Pancreas (tissue), 10 donors: ENCODE data around the gene CLTCL1. TPM values are rescaled to one million over a fixed set of nuclear protein-coding genes. Genes with fewer than 3 reads are reported as not detected.
A peak's percentile ranks its signal among the peaks of the same experiment; 100 is the strongest.

ENCODE experiments used
- ATAC-seq, 4 donors: fragments of 200-7000 bp; cut with Tn5 transposase; one replicate each; pipeline versions ENCODE4 v1.8.0 to v1.9.1; 2020; ENCODE audit warnings: mild to moderate bottlenecking in 4 of 4, moderate library complexity in 4 of 4
- DNase-seq, 6 donors: peaks; one replicate each; pipeline ENCODE4 v3.0.0-alpha.2; 2020
- FAIRE-seq: peaks from 2 replicates; lab custom pipeline; 2012; peaks lifted over from hg19 to GRCh38; lab: Jason Lieb, UNC
- H3K27ac ChIP-seq, 4 donors: fragments of 200-600 bp; sonication (generic); 1 replicate in 3 of 4; 2 replicates in 1 of 4; pipeline versions ENCODE4 v1.5.0 to v1.8.0; 2020
- H3K27me3 ChIP-seq, 4 donors: fragments of 200-600 bp; one replicate each; pipeline ENCODE4 v1.8.0; 2021
- H3K36me3 ChIP-seq, 3 donors: fragments of 200-600 bp; sonication (generic) in 1 of 3; one replicate each; pipeline versions ENCODE4 v1.5.0 to v1.8.0; 2020 to 2021
- H3K4me1 ChIP-seq, 3 donors: fragments of 200-600 bp; one replicate each; pipeline ENCODE4 v1.8.0; 2021
- H3K4me3 ChIP-seq, 4 donors: fragments of 200-600 bp; sonication (generic) in 2 of 4; one replicate each; pipeline versions ENCODE4 v1.5.0 to v1.8.0; 2020 to 2021
- H3K9me3 ChIP-seq, 4 donors: fragments of 200-600 bp; one replicate each; pipeline ENCODE4 v1.8.0; 2021
- whole genome bisulfite sequencing, 2 donors: extraction: QIAGEN DNeasy Blood & Tissue Kit; methylation state at CpG; one replicate each; pipeline ENCODE4 v1.1.7; 2013; 5-methylcytosine and 5-hydroxymethylcytosine counted together
- intact Hi-C, 3 donors: fragments of 100-400 bp; cut with DNase I; formaldehyde crosslinking; loops; one replicate each; pipeline versions ENCODE4 v1.11.1 to v1.14.2; 2022
- polyA plus RNA-seq, 2 donors: library from polyadenylated mRNA; stranded (reverse); fragments of 200-250 nt; gene quantifications; one replicate each; pipeline ENCODE4 v1.2.3, GENCODE V29; 2013
- total RNA-seq, 6 donors: library from RNA; stranded (reverse); fragmentation: NEBNext Ultra II Directional in 4 of 6; extraction: Animal tissue kit (Norgen Biotek cat#: 25700) in 4 of 6; gene quantifications; one replicate each; pipeline versions ENCODE4 v1.2.1 to v1.2.4, GENCODE V29; 2021 to 2023
- TF ChIP-seq, protein P1 (sequence below), 4 donors: fragments of 200-600 bp; sonication (generic) in 3 of 4; IDR thresholded peaks; one replicate each; pipeline versions ENCODE4 v1.5.0 to v1.8.0; 2021; ENCODE audit warnings: antibody characterized with exemption in 4 of 4
- donor health status: healthy with polysubstance abuse.
- donor health status: DM: no; HTN: no; CAD: no; lungs with moderate emphysema.
- donor health status: DM: no; HTN: no; CAD: no.
- donor health status: control.
- donor health status: control.
- donor health status: Bipolar disorder and iron deficiency.
- donor health status: DM: yes; HTN: yes; CAD: no.
- donor health status: DM: no; HTN: no; CAD: no.
- donor health status: DM: no; HTN: no; CAD: no.
- donor health status: DM: yes; HTN: yes; CAD: no.

The CLTCL1 gene
- total and polyA plus RNA-seq, 8 donors, result 1.7 to 6.4 (median 2.2) TPM

DNA sequence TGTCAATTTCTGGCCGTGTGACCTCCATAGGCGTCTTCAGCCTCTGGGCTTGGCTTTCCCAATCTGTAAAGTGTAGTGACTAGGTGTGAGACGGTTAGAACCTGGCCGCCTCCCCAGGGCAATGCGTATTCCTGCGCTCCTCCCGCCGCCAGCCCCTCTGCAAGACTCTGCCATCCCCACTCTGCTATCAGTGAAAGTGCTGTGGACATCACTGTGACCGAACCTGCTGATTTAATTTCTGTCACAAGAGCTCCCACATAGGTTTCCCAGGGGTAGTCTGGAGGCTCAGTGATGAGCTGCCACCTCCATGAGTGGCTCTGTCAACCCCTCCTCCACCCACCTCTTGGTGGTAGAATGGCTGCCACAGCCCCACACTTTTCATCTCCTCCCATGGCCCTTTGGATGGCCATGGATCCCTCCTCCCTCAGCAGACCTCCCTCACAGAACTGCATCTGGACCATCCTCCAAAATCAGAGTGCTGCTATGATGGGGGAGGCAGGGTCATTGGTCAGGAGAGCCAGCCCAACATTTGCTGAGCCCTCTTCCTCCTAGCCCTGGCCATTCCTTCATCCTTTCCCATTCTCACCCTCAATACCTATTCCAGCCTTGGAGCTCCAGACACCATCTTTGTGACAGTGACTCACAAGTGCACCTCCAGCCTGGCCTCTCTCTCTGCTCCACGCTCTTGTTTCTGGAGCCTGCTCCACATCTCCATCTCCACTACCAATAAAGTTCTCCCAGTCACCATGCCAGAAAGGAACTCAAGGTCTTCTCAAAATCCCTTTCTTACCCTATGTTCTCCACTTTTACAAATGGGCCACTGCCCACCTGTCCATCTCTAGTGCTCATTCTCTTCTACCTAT lies 140.0 kb downstream of the CLTCL1 start:
- no peak overlapping the region for H3K4me3 ChIP-seq
- H3K4me1 ChIP-seq, result peaks cover 0 to 3% (median 0%) of the 10 kb centered on the region in 3 donors
- WGBS, 2 donors, result 42 to 56% methylated on average over 10 of the region's 10 CpGs
- peaks cover 0 to 24% (median 6%) of the 10 kb centered on the region in 4 donors for H3K27me3 ChIP-seq
- H3K9me3 ChIP-seq, result no peaks in the 10 kb centered on the region
- H3K36me3 ChIP-seq, result no peaks in the 10 kb centered on the region
- TF ChIP-seq, protein P1, sequence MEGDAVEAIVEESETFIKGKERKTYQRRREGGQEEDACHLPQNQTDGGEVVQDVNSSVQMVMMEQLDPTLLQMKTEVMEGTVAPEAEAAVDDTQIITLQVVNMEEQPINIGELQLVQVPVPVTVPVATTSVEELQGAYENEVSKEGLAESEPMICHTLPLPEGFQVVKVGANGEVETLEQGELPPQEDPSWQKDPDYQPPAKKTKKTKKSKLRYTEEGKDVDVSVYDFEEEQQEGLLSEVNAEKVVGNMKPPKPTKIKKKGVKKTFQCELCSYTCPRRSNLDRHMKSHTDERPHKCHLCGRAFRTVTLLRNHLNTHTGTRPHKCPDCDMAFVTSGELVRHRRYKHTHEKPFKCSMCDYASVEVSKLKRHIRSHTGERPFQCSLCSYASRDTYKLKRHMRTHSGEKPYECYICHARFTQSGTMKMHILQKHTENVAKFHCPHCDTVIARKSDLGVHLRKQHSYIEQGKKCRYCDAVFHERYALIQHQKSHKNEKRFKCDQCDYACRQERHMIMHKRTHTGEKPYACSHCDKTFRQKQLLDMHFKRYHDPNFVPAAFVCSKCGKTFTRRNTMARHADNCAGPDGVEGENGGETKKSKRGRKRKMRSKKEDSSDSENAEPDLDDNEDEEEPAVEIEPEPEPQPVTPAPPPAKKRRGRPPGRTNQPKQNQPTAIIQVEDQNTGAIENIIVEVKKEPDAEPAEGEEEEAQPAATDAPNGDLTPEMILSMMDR (IDR thresholded peaks at IDR 0.05), result no peak
- FAIRE-seq (no peak), ATAC-seq (no peak), DNase-seq (peak in 1 of 6 donors; percentile 44)
- H3K27ac ChIP-seq, result no peak overlapping the region
- intact Hi-C loops, result no loop called here

DNA sequence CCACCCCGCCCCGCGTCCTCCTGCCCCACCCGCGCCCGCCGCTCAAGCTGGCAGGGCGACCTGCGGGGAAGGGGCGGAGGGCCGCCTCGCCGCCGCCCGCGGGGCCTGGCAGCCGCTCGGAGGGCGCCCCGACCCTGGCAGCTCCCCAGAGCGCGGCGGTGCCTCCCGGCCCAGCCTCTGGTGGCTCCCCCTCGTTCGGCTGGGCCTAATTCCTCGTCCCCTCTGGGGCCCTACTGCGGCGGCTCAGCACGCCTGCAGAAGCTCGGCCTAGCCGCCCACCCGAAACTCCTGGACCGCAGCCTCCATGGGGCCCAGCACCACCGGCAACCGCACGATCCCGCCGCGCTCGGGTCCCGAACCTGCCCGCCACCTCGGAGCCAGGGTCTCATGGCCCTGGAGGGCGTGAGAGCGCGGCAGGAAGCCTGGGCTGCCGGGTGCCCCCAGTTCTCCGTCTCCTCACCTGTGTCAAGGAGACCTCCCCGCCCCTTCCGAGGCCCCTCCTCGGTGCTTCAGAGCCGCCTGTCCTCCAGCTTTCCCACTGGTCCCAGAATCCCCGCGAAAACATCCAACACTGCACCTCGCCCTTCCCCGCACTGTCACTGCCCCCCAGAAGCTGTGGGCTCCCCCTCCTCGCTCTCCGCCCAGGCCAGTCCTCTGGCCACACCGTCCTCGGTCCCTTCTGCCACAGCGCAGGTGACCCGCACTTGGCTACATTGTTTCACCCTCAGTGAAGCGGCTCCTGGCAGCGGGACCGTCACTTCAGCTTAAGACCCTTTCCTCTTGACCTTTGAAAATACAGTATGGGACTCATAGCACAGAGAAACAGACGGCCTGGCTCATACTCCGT lies 140.8 kb downstream of the CLTCL1 start:
- Histone ChIP-seq H3K27ac (no peak overlapping the region), H3K36me3 (no peaks in the 10 kb centered on the region), H3K27me3 (peaks cover 0 to 24% (median 6%) of the 10 kb centered on the region in 4 donors), H3K4me3 (no peak overlapping the region), H3K9me3 (no peaks in the 10 kb centered on the region), H3K4me1 (peaks cover 0 to 3% (median 0%) of the 10 kb centered on the region in 3 donors)
- intact Hi-C loops, result no loop called here
- TF ChIP-seq, protein P1 (IDR thresholded peaks at IDR 0.05), result no peak
- ATAC-seq (no peak), FAIRE-seq (no peak), DNase-seq (peak in 2 of 6 donors; percentile 49 to 62)
- WGBS, 2 donors, result 6 to 8% methylated on average over 43 to 68 of the region's 68 CpGs

- H3K9me3 ChIP-seq, result no peaks in the 10 kb centered on the region
- peaks cover 0 to 3% (median 0%) of the 10 kb centered on the region in 3 donors for H3K4me1 ChIP-seq
- H3K36me3 ChIP-seq, result no peaks in the 10 kb centered on the region
- TF ChIP-seq, protein P1 (IDR thresholded peaks at IDR 0.05), result no peak
- FAIRE-seq (no peak), DNase-seq (peak in 1 of 6 donors; percentile 50), ATAC-seq (no peak)
- H3K27me3 ChIP-seq, result peaks cover 0 to 24% (median 6%) of the 10 kb centered on the region in 4 donors
- intact Hi-C loops, result loop anchor here in 1 of 3 donors (10.0 kb wide), 1 partner anchor 485 kb away; no protein-coding TSS in a partner anchor
- 3 to 4% methylated on average over 22 to 59 of the region's 59 CpGs for WGBS, 2 donors
- H3K4me3 ChIP-seq, result peak within 1 kb of the TSS in 1 of 4 donors; percentile 27
- no peak within 1 kb of the TSS for H3K27ac ChIP-seq
Observed at GRCh38 chr22:19149991-19150390, 141.5 kb downstream of the CLTCL1 start, which contains the start of gene GSC2. GSC2 (minus strand) TSS chr22:19150292; CDS start chr22:19150283, 9 bp downstream.

DNA sequence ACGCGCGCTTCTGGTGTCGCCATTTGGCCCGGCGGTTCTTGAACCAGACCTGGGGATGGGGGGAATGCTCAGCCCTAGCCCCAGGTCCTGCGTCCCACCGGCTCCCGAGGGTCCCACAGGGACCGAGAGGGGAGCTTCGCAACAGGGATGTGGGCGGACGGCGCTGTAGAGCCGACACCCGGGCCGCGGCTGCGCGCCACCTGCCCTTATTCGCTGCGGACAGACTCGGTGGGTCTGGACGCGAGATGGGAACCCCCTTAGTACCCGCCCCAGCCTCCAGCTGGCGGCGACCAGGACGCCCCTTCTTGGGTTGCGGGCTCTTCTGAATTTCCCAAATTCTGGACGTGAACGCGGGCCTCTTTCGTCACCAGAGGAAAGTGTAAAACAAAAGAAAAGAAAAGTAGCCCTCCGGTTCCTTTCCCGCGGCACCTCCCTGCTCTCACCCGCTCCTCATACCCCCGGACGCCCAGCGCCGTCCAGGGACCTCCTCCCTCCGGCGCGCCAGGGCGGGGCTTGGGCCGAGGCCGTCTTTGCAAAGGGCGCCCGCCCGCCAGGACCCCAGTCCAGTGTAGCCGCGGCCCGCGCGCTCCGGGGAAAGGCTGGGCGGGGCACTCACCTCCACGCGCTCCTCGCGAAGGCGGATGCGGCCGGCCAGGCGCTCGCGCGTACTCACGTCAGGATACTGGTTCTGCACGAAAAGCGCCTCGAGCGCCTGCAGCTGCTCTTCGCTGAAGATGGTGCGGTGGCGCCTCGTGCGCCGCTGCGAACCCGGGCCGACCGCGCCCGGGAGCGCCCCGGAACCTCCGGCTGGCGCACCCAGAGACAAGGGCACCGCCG lies 142.3 kb downstream of the CLTCL1 start:
- DNase-seq, result peak in 2 of 6 donors; percentile 59 to 62
- Histone ChIP-seq H3K36me3 (no peaks in the 10 kb centered on the region), H3K4me1 (peaks cover 0 to 3% (median 0%) of the 10 kb centered on the region in 3 donors), H3K9me3 (no peaks in the 10 kb centered on the region), H3K4me3 (peak overlapping the region in 1 of 4 donors; percentile 27), H3K27me3 (peaks cover 0 to 24% (median 6%) of the 10 kb centered on the region in 4 donors), H3K27ac (no peak overlapping the region)
- WGBS, 2 donors, result 3% methylated on average over 80 to 92 of the region's 92 CpGs
- TF ChIP-seq, protein P1 (IDR thresholded peaks at IDR 0.05), result no peak
- ATAC-seq, result no peak
- intact Hi-C loops, result loop anchor here in 1 of 3 donors (10.0 kb wide), 1 partner anchor 486 kb away; no protein-coding TSS in a partner anchor
- no peak for FAIRE-seq
